Right lobe of liver (tissue), 6 donors: ENCODE measurements around the gene CTBS. TPM values are rescaled to one million over a fixed set of nuclear protein-coding genes. Genes with fewer than 3 reads are reported as not detected.

Experiments
- ATAC-seq, 4 donors: fragments of 200-7000 bp; cut with Tn5 transposase; one replicate each; pipeline ENCODE4 v1.9.1; 2020; ENCODE audit warnings: mild to moderate bottlenecking in 4 of 4, moderate library complexity in 4 of 4
- DNase-seq, 3 donors: peaks; one replicate each; pipeline ENCODE4 v3.0.0-alpha.2; 2020
- H3K27ac ChIP-seq, 3 donors: fragments of 200-600 bp; one replicate each; pipeline ENCODE4 v1.8.0; 2022
- H3K27me3 ChIP-seq, 2 donors: fragments of 200-600 bp; one replicate each; pipeline ENCODE4 v1.8.0; 2022
- H3K36me3 ChIP-seq, 4 donors: fragments of 200-600 bp; sonication (generic) in 1 of 4; one replicate each; pipeline versions ENCODE4 v1.5.1 to v1.8.0; 2017 to 2022; ENCODE audit warnings: control low read depth in 1 of 4
- H3K4me1 ChIP-seq, 4 donors: fragments of 200-600 bp; sonication (generic) in 1 of 4; one replicate each; pipeline versions ENCODE4 v1.5.1 to v1.8.0; 2017 to 2022; ENCODE audit warnings: control low read depth in 1 of 4
- H3K4me3 ChIP-seq, 3 donors: fragments of 200-600 bp; one replicate each; pipeline ENCODE4 v1.8.0; 2022
- H3K9me3 ChIP-seq, 4 donors: fragments of 200-600 bp; sonication (generic) in 1 of 4; one replicate each; pipeline versions ENCODE4 v1.5.1 to v1.8.0; 2017 to 2022; ENCODE audit warnings: control low read depth in 1 of 4
- CTCF ChIP-seq, 4 donors: fragments of 200-600 bp in 3 of 4; fragments of 450-650 bp in 1 of 4; IDR thresholded peaks; one replicate each; pipeline versions ENCODE4 v1.5.1 to v1.8.0; 2016 to 2022; ENCODE audit warnings: antibody characterized with exemption in 4 of 4, mild to moderate bottlenecking in 2 of 4
- POLR2A ChIP-seq: fragments of 450-650 bp; IDR thresholded peaks from one replicate; pipeline ENCODE4 v1.6.1; 2017; ENCODE audit warnings: antibody characterized with exemption, mild to moderate bottlenecking
- WGBS: methylation state at CpG from one replicate; pipeline ENCODE4 v1.1.6; 2018; ENCODE audit warnings: low coverage, low lambda C conversion rate; ENCODE audit not compliant: insufficient coverage; ENCODE audit errors: missing lambda C conversion rate; 5-methylcytosine and 5-hydroxymethylcytosine counted together
- intact Hi-C, 2 donors: fragments of 100-400 bp; cut with DNase I; formaldehyde crosslinking; loops; one replicate each; pipeline versions ENCODE4 v1.11.2 to v1.14.1; 2022
- total RNA-seq, 6 experiments: library from RNA; depleted of rRNA in 2 of 6; stranded (reverse); fragments of >200 nt in 2 of 6; fragmentation: NEBNext Ultra II Directional in 3 of 6; extraction: Animal tissue kit (Norgen Biotek cat#: 25700) in 3 of 6; gene quantifications; one replicate each; pipeline versions ENCODE4 v1.1.0 to v1.2.4, GENCODE V29; 2016 to 2023
- donor health status: DM: no; HTN: yes; CAD: no.
- donor health status: DM: no; HTN: no; CAD: no.
- donor health status: DM: no; HTN: no; CAD: no.
- donor health status: DM: no; HTN: yes; CAD: no.
- donor health status: DM: no; HTN: yes; CAD: no.

Gene CTBS
- total RNA-seq, 6 experiments from 2014 or later, result 18.9 to 29.5 (median 24.4) TPM

GRCh38 chr1:84538599-84538998 lies 35.6 kb downstream of the CTBS start:
- H3K4me3 ChIP-seq, result no peak overlapping the region
- ATAC-seq, result no peak
- peaks cover 0 to 3% (median 0%) of the 10 kb centered on the region in 4 donors for H3K36me3 ChIP-seq
- no peak for TF ChIP-seq CTCF (IDR thresholded peaks at IDR 0.05)
- TF ChIP-seq POLR2A, result no peak
- intact Hi-C loops, result no loop called here
- no peaks in the 10 kb centered on the region for H3K9me3 ChIP-seq
- DNase-seq, result no peak
- no peaks in the 10 kb centered on the region for H3K27me3 ChIP-seq
- no peaks in the 10 kb centered on the region for H3K4me1 ChIP-seq
- no peak overlapping the region for H3K27ac ChIP-seq

- intact Hi-C loops, result no loop called here
- H3K4me1 ChIP-seq, result no peaks in the 10 kb centered on the region
- no peaks in the 10 kb centered on the region for H3K27me3 ChIP-seq
- H3K9me3 ChIP-seq, result peaks cover 0 to 3% (median 0%) of the 10 kb centered on the region in 4 donors
- ATAC-seq (no peak), DNase-seq (no peak)
- no peak overlapping the region for H3K4me3 ChIP-seq
- 92% methylated on average over 1 of the region's 1 CpG for WGBS
- no peak for TF ChIP-seq POLR2A
- TF ChIP-seq CTCF (IDR thresholded peaks at IDR 0.05), result no peak
- H3K27ac ChIP-seq, result no peak overlapping the region
- H3K36me3 ChIP-seq, result no peaks in the 10 kb centered on the region
Observed at GRCh38 chr1:84525779-84526178, 48.5 kb downstream of the CTBS start.

GRCh38 chr1:84524590-84524989 lies 49.6 kb downstream of the CTBS start:
- H3K27ac ChIP-seq, result no peak overlapping the region

DNA sequence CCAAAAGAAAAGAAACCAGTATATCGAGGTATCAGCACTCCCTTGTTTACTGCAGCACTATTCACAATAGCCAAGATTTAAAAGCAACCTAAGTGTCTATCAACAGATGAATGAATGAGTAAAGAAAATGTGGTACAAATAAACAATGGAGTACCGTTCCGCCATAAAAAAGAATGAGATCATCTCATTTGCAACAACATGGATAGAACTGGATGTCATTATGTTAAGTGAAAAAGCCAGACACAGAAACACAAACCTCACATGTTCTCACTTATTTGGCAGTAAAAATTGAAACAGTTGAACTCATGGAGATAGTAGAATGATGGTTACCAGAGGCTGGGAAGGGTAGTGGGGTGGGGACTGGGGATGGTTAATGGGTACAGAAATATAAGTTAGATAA lies 63.6 kb downstream of the CTBS start:
- intact Hi-C loops, result no loop called here
- H3K36me3 ChIP-seq, result no peaks in the 10 kb centered on the region
- H3K4me1 ChIP-seq, result peaks cover 0 to 10% (median 0%) of the 10 kb centered on the region in 4 donors
- 96% methylated on average over 3 of the region's 3 CpGs for WGBS
- no peaks in the 10 kb centered on the region for H3K27me3 ChIP-seq
- no peak for DNase-seq
- TF ChIP-seq POLR2A (no peak), CTCF (IDR thresholded peaks at IDR 0.05) (no peak)
- no peak for ATAC-seq
- H3K4me3 ChIP-seq, result no peak overlapping the region
- H3K9me3 ChIP-seq, result no peaks in the 10 kb centered on the region
- no peak overlapping the region for H3K27ac ChIP-seq

More at GRCh38 chr1:84524590-84524989, 49.6 kb downstream of the CTBS start:
- no peaks in the 10 kb centered on the region for H3K36me3 ChIP-seq
- no peak overlapping the region for H3K4me3 ChIP-seq
- peaks cover 0 to 3% (median 0%) of the 10 kb centered on the region in 4 donors for H3K9me3 ChIP-seq
- H3K4me1 ChIP-seq, result no peaks in the 10 kb centered on the region
- no peak for DNase-seq
- intact Hi-C loops, result no loop called here
- TF ChIP-seq CTCF (IDR thresholded peaks at IDR 0.05) (no peak), POLR2A (no peak)
- H3K27me3 ChIP-seq, result no peaks in the 10 kb centered on the region
- no peak for ATAC-seq

GRCh38 chr1:84510165-84510564 lies 64.1 kb downstream of the CTBS start:
- ATAC-seq (no peak), DNase-seq (no peak)
- intact Hi-C loops, result no loop called here
- peaks cover 0 to 10% (median 0%) of the 10 kb centered on the region in 4 donors for H3K4me1 ChIP-seq
- no peak for TF ChIP-seq POLR2A
- no peak for TF ChIP-seq CTCF (IDR thresholded peaks at IDR 0.05)
- H3K36me3 ChIP-seq, result no peaks in the 10 kb centered on the region
- no peaks in the 10 kb centered on the region for H3K27me3 ChIP-seq
- H3K27ac ChIP-seq, result no peak overlapping the region
- 75% methylated on average over 2 of the region's 2 CpGs for WGBS
- H3K9me3 ChIP-seq, result no peaks in the 10 kb centered on the region
- no peak overlapping the region for H3K4me3 ChIP-seq
